ENCODE data around the gene ZNF266. TPM values are rescaled to one million over a fixed set of nuclear protein-coding genes. Genes with fewer than 3 reads are reported as not detected.

ZNF266 gene
- total and polyA plus RNA-seq, 2 experiments from 2014 or later, result 12.7 to 13.9 TPM

DNA sequence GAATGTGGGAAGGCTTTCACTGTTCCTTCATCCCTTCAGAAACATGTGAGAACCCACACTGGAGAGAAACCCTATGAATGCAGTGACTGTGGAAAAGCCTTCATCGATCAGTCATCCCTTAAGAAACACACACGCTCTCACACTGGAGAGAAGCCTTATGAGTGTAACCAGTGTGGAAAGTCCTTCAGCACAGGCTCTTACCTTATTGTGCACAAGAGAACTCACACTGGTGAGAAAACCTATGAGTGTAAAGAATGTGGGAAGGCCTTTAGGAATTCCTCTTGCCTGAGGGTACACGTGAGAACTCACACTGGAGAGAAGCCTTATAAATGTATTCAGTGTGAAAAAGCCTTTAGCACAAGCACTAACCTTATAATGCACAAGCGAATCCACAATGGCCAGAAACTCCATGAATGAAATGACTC lies 54.0 kb downstream of the ZNF266 start (continued):
- TF ChIP-seq, protein P1, sequence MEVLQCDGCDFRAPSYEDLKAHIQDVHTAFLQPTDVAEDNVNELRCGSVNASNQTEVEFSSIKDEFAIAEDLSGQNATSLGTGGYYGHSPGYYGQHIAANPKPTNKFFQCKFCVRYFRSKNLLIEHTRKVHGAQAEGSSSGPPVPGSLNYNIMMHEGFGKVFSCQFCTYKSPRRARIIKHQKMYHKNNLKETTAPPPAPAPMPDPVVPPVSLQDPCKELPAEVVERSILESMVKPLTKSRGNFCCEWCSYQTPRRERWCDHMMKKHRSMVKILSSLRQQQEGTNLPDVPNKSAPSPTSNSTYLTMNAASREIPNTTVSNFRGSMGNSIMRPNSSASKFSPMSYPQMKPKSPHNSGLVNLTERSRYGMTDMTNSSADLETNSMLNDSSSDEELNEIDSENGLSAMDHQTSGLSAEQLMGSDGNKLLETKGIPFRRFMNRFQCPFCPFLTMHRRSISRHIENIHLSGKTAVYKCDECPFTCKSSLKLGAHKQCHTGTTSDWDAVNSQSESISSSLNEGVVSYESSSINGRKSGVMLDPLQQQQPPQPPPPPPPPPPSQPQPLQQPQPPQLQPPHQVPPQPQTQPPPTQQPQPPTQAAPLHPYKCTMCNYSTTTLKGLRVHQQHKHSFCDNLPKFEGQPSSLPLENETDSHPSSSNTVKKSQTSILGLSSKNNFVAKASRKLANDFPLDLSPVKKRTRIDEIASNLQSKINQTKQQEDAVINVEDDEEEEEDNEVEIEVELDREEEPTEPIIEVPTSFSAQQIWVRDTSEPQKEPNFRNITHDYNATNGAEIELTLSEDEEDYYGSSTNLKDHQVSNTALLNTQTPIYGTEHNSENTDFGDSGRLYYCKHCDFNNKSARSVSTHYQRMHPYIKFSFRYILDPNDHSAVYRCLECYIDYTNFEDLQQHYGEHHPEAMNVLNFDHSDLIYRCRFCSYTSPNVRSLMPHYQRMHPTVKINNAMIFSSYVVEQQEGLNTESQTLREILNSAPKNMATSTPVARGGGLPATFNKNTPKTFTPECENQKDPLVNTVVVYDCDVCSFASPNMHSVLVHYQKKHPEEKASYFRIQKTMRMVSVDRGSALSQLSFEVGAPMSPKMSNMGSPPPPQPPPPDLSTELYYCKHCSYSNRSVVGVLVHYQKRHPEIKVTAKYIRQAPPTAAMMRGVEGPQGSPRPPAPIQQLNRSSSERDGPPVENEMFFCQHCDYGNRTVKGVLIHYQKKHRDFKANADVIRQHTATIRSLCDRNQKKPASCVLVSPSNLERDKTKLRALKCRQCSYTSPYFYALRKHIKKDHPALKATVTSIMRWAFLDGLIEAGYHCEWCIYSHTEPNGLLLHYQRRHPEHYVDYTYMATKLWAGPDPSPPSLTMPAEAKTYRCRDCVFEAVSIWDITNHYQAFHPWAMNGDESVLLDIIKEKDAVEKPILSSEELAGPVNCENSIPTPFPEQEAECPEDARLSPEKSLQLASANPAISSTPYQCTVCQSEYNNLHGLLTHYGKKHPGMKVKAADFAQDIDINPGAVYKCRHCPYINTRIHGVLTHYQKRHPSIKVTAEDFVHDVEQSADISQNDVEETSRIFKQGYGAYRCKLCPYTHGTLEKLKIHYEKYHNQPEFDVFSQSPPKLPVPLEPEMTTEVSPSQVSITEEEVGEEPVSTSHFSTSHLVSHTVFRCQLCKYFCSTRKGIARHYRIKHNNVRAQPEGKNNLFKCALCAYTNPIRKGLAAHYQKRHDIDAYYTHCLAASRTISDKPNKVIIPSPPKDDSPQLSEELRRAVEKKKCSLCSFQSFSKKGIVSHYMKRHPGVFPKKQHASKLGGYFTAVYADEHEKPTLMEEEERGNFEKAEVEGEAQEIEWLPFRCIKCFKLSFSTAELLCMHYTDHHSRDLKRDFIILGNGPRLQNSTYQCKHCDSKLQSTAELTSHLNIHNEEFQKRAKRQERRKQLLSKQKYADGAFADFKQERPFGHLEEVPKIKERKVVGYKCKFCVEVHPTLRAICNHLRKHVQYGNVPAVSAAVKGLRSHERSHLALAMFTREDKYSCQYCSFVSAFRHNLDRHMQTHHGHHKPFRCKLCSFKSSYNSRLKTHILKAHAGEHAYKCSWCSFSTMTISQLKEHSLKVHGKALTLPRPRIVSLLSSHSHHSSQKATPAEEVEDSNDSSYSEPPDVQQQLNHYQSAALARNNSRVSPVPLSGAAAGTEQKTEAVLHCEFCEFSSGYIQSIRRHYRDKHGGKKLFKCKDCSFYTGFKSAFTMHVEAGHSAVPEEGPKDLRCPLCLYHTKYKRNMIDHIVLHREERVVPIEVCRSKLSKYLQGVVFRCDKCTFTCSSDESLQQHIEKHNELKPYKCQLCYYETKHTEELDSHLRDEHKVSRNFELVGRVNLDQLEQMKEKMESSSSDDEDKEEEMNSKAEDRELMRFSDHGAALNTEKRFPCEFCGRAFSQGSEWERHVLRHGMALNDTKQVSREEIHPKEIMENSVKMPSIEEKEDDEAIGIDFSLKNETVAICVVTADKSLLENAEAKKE (CRISPR knock-in tag; IDR thresholded peaks at IDR 0.05), result no peak
- no peak for TF ChIP-seq ZNF114 (CRISPR knock-in tag; IDR thresholded peaks at IDR 0.05)
- TF ChIP-seq POLR2AphosphoS5 (IDR thresholded peaks at IDR 0.05; ENCODE audit: low read depth), result no peak

DNA sequence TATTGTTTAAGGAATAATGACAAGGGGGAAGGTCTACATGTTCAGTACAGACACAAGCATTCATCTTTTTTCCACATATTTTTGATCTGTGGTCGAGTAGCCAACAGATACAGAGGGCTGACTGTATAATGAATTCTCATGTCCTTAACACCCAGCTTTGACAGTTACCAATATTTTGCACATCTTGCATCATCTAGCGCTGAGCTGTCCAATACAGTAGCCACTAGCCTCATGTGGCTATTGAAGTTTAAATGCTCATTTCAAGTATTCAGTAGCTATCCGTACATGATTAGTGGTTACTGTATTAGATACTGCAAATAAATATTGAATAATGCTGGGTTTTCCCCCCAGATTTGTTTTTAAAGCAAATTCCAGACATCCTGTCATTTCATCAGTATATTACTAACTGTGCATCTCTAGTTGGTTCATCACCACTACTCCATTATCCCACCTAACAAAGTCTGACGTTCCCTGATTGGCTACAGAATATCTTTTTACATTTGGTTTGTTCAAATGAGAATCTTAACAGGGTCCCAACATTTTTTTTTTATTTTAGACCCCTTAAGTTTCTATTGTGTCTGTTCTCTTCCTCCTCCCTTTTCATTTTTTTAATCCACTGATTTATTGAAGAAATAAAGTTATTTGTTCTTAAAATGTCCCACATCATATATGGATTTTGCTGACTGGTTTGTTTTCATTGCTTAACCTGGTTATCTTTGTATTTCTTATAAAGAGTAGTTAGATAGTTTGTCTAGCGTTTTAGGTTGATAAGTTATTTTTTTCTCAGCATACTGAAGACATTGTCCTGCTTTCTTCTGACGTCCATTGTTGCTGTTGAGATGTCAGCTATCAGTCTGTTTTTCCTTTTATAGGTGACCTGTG lies 64.4 kb downstream of the ZNF266 start:
- Histone ChIP-seq H3K4me2 (no peak overlapping the region), H2AFZ (no peak overlapping the region), H3K27ac (ENCODE audit: low read depth) (no peak overlapping the region), H3F3A (replicated peaks; ENCODE audit: low read depth) (no peaks in the 10 kb centered on the region), H3K36me3 (ENCODE audit: insufficient read depth) (peaks cover 14% of the 10 kb centered on the region; the same call in 1 of the 2 replicates), H3K4me3 (no peak overlapping the region), H3K27me3 (ENCODE audit: insufficient read depth) (no peaks in the 10 kb centered on the region), H3K79me2 (replicated peaks; ENCODE audit: insufficient read depth) (no peaks in the 10 kb centered on the region), H4K20me1 (replicated peaks; ENCODE audit: insufficient read depth) (no peaks in the 10 kb centered on the region), H3K9me2 (ENCODE audit: insufficient read depth) (no peaks in the 10 kb centered on the region), H3K4me1 (ENCODE audit: insufficient read depth) (no peaks in the 10 kb centered on the region)
- Mint-ChIP-seq H3K9me3 (peaks cover 84% of the 10 kb centered on the region), H3K27me3 (ENCODE audit: insufficient read depth, low read depth, poor library complexity) (peaks cover 1% of the 10 kb centered on the region), H3K4me1 (no peaks in the 10 kb centered on the region), H3K4me3 (no peak overlapping the region), H3K36me3 (ENCODE audit: low read depth) (peaks cover 67% of the 10 kb centered on the region), H3K27ac (no peak overlapping the region)
- ATAC-seq (no peak), DNase-seq (ENCODE audit: low spot score) (no peak)
- TF ChIP-seq, protein P2, sequence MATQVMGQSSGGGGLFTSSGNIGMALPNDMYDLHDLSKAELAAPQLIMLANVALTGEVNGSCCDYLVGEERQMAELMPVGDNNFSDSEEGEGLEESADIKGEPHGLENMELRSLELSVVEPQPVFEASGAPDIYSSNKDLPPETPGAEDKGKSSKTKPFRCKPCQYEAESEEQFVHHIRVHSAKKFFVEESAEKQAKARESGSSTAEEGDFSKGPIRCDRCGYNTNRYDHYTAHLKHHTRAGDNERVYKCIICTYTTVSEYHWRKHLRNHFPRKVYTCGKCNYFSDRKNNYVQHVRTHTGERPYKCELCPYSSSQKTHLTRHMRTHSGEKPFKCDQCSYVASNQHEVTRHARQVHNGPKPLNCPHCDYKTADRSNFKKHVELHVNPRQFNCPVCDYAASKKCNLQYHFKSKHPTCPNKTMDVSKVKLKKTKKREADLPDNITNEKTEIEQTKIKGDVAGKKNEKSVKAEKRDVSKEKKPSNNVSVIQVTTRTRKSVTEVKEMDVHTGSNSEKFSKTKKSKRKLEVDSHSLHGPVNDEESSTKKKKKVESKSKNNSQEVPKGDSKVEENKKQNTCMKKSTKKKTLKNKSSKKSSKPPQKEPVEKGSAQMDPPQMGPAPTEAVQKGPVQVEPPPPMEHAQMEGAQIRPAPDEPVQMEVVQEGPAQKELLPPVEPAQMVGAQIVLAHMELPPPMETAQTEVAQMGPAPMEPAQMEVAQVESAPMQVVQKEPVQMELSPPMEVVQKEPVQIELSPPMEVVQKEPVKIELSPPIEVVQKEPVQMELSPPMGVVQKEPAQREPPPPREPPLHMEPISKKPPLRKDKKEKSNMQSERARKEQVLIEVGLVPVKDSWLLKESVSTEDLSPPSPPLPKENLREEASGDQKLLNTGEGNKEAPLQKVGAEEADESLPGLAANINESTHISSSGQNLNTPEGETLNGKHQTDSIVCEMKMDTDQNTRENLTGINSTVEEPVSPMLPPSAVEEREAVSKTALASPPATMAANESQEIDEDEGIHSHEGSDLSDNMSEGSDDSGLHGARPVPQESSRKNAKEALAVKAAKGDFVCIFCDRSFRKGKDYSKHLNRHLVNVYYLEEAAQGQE (IDR thresholded peaks at IDR 0.05; ENCODE audit: unreplicated experiment), result no peak
- TF ChIP-seq EZH2phosphoT487 (IDR thresholded peaks at IDR 0.05; ENCODE audit: unreplicated experiment) (no peak), CREB1 (CRISPR knock-in tag; IDR thresholded peaks at IDR 0.05; ENCODE audit: low read depth) (no peak), ZNF114 (CRISPR knock-in tag; IDR thresholded peaks at IDR 0.05) (no peak), STAT1 (IDR thresholded peaks at IDR 0.05; ENCODE audit: unreplicated experiment) (no peak)

All from GM23338 (cell line).